HG02798 (cell line): ENCODE measurements around the gene IRF6.

Source experiments
- ATAC-seq: cut with Tn5 transposase; IDR thresholded peaks from one replicate; pipeline ENCODE4 v1.9.1; 2021; ENCODE audit warnings: mild to moderate bottlenecking; ENCODE audit not compliant: unreplicated experiment, poor library complexity

IRF6 gene

DNA sequence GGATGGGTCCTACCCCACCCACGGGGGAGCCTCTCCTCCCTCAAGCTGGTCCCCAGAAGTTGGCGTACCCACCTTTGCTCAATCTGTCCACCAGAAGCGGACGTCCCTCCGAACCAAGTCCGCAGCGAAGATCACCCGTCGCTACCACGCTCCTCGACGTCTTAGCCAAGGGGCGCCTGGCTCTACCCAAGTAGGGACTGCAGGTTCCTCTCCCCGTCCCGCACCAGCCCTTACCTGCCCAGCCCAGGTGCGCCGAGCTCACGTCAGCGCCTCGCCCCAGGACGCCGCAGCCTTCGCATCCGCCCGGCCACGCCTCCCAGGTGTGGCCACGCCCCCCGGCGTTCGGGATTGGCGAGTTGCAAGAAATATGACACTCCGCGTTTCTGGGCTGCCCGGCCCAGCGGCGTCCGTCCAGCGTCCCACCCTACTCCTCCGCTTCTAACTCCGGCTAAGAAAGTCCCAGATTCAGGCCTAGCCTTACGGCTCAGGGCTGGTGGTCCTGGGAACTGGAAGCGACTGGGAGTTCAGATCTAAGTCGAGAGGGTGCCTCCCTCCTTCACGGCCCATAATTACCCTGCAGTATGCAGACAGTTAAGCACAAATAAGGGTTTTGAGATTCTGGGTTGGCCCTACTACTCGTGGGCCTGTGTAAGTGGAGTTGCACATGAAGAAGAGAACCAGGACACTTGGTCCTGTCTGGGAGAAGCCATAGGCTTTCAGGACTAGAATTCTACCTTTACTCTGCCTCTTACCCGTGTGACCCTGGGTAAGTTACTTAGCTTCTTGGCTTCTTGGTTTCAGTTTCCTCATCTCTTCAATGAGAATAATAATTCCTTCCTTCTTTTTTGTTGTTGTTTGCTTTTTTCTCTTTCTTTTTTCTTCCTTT, at the start of gene IRF6:
Gene IRF6 (minus strand): TSS at position 268 of the 886 bp plus-strand sequence. CDS start 4,729 bp downstream, outside the sequence.
- peak; percentile 93 for ATAC-seq

DNA sequence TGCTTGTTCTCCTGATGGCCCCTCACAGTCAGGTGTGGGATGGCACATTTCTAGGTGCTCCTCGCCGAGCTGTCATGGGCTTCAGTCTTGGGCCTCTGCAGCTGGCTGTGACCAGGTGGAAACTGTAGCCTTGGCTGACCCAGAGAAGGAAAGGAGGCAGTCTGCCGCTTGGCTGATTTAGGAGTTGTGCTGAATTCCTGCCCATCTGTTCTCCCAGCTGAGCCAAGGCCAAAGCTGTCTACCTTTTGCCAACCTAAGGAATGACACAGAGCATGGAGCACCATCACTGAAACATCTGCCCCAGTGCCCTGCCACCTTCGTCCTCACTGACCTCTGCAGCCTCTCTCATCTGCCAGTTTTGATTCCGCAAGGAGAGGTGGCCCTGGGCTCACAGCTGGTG, 49.7 kb upstream of the IRF6 start:
- ATAC-seq, result no peak

DNA sequence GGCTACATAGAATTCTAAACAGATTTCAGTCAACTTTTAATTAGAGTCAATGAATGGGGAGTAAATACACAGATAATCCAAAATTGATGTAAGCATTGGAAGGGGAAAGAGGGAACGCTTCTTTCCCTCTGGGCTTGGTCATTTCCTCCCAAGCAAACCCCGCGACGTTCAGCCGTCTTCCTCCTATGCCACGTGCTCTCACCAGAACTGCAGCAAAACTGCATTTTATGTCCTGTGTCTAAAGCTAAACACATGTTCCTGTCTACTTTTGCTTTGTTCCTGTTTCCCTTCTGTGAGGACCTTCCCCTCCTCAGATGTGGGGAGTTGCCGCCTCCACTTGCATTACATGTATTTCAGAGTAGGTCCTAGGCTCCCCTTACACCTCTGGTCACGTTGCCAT, 49.1 kb upstream of the IRF6 start:
- no peak for ATAC-seq

DNA sequence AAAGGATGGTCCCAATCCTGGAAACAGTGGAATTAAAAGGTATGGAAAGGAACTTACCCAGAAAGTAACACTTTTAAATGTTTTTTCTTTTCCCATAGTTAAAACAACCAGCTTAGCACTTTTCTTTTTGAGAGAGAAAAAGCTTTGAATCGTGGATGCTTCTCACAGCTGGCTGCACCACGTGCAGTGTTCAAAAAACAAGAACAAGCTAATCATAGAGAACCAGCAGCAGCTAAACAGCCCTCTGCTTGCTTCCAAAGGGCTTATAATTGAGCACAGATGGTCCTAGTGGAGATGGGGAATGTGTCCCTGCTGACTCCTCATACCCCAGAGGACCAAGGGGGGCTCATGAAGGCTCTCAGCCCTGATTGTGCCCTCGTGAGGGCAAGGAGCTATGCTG, 48.3 kb upstream of the IRF6 start:
- no peak for ATAC-seq

DNA sequence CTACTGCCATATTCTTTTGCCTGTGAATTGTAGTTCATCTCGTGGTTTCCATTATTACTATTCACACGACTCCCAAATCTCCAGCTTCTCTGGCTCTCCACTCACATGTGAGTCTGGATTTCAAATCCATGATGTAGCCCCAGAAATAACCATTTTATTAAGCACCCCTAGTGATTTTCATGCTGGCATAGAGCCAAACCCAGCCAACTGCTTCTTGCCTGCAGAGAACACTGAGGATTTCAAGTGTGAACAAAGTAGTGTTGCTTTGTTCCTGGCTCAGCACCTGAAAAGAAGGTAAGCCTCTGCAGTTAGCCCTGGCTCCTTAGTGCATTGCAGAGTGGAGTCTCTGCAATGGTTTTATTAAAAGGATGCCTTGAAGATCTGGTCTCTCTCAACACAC, 47.7 kb upstream of the IRF6 start:
- ATAC-seq, result no peak

DNA sequence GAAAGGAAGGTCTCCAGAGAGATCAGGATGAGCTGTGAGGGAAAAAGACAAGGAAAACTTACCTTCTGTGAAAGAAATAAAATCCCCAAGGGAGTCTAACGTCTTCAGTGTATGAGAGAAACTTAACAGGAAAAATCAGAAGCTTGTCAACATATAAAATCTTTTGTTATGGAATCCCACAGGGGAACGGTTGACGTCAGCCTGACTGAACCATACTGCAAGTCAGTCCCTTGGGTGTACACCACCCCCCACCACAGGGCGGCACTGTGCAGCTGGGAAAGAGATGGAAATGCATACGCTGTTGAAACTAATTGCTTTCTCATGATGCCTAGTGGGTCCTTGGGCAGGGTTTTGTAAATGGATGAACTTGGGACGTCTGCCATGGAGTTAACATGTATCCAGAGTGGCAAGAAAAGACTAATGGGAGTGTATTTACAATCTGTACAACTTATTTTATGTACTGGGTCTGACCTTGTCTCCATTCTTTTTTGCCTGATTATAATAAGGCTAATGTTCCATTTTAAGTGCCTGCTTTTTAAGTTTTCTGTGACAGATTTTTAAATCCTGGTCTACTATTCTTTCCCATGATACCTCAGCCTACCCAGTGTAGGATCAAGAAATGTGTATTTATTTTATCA, 44.5 kb upstream of the IRF6 start:
- ATAC-seq, result no peak

DNA sequence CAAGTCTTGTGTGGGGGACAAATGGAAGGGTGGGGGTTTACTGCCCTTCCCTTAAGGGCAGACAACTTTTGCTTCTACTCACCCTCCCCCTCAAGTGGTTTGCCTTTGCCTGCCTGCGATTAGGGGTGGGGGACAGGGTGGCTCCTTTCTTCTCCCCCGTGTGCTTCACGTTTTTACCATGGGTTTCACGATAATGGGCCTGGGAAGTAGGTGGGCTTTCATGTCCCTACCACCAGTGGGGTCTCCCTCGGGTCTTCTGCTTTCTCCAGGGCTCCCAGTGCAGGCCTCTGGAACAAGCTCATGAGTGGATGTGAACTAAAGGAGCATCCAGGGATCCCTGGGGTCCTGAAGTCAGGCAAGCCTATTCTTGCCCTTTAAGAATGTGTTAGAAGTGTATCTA, 43.4 kb upstream of the IRF6 start:
- ATAC-seq, result no peak

DNA sequence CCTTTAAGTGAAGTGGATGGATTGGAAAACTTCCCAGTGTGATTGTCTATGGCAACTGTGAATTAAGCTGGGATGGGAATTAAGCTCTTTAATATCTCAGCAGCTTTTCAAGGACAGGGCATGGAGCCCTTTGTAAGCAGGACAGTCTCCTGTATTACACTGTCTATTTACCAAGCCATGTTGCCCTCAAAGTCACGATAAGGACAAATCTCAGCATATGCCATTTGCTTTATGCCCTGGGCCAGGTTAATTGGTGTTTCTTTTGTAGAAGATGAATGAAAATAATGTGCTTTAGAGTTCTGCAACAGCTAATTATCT, 39.4 kb upstream of the IRF6 start:
- no peak for ATAC-seq

DNA sequence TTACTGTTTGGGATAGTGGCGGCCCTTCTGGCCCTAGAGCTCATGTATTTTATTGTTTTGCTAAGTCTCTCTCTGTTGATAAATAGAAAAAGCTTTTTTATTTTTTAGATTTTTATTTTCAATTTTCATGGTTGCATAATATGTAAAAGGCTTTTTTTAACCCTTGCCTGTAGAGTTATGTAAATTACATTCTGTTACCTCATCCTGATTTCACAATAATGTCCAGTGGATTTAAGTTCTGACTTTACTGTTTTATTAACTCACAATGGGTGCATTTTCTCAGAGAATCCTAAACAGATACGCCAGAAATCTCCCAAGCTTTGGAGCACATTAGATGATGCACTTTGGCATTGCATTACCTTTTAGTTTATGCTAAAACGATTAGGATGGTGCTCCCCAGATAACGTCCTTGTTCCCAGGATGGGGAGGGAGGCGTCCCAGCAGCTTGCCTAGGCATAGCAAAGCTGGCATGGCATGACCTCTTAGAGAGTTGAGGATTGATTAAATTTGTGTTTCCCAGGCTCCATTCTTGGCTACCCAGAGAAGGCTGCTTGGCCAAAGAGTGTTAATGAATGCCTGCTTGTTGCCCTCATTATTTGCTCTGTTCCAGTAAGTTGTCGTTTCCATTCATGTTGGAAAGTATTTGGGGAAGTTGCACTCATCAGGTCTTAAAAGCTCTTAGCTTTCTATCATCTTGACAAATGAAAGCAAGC, 38.9 kb upstream of the IRF6 start:
- ATAC-seq, result no peak

DNA sequence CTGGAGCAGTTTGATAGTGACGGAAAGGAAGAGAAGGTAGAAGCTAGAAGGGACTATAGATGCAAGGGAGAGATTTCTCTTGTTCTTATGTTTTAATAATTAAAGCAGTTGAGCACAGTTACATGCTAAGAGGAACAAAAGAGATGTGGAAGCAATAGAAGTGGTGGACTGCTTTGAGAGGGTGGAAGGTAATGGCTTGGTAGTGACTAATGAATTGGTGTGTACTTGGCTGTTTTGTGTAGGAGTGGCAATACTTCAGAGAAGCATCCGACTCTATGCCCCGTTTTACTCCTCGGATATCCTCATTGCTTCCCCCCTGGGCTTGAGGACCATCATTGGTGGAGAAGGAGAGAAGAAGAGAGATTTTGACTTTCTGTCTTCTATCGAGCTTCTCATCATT, 34.7 kb upstream of the IRF6 start:
- ATAC-seq, result no peak

DNA sequence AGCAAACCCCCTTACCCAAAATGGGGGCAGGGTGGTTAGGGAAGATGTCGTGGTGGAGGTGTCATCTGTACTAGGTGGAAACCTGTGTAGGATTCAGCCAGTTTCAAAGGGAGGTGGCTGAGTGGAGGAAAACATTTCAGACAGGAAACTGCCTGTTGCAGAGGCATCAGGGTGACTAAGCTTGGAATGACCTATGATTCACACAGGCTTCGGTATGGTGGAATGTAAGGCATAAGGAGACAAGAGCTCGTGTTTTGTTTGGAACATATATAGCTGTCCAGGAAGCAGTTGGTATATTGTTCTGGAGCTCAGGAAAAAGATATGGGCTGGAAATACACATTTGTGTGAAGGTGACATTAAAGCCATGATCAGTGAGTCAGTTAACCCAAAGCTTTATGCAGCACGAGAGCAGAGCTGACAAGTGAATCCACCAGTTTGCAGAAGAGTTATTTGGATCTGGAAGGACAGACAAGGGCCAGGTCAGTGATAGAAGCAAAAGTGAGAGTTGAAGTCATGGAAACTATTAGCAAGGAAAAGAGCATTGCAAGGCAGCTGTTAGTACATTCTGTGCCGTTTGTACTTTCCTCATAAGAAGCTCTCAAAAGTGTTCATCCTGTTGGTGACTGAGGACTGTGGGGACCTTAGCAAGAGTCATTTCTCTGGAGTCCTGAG, 34.1 kb upstream of the IRF6 start:
- ATAC-seq, result no peak

DNA sequence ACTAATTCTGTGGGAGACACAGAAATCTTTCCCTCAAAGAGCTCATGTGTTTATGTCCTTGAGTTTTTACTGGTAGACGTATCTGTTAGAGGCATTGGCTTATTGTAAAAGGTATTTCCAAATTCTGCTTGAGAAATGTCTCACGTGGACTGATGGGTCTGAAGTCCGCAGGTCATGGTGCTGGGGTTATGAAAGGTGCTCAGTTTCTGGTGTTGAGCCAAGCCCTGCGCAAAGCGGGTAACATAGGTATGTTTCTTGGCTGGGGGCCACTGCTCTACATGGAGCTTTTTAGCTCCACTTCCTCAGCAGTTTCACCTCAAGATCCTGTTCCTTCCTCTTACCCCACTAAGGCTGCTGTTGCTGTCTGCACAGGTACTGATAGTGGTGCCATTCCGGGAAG, 32.6 kb upstream of the IRF6 start:
- no peak for ATAC-seq

DNA sequence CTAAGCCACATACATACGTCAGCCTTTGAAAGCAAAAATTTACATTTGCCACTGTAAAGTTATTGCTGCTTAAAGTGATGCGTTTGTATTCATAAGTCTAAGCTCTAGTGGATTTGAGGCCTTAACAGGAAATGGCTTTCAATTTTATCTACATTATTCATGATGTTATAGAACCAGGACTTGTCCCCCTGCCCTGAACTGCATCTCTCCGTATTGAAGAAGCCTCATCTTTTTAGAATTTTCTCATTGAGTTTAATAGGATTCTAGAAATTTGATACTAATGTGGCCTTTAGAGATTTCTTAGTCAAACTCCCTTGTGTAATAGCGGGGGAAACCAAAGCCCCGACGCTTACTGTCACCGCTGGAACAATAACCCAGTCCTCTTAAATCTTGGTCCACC, 31.7 kb upstream of the IRF6 start:
- ATAC-seq, result no peak

DNA sequence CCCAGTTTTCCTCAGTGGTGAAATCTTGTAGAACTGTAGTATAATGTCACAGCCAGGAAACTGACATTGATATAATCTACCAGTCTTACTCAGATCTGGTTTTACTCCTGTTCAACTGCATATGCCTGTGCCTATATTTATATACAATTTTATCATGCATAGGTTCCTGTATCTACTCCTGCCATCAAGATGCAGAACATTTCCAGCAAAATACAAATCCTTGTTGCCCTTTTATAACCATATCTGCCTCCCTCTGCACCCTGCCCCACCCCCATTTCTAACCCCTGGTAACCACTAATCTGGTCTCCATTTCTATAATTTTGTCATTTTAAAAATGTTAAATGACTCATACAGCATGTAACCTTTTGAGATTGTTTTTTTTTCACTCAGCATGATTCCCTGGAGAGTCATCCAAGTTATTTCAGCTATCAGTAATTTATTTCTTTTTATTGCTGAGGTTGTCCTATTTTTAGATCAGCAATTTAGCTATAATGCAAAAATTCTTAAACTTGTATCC, 29.9 kb upstream of the IRF6 start:
- no peak for ATAC-seq

DNA sequence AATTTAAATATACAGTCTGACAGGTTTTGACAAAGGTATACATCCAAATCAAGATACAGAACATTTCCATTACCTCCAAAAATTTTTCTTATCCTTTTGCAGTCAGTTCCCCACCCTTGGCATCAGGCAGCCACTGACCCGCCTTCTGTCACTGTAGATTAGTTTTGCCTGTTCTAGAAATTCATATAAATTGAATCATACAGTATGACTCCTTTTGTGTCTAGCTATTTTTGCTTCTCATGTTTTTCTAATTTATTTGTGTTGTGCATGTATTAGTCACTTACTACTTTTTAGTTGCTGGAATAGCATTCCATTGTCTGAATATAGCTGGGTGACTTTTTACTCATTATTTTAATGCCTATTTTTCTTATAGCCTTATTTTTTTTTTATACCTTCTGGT, 25.7 kb upstream of the IRF6 start:
- no peak for ATAC-seq

DNA sequence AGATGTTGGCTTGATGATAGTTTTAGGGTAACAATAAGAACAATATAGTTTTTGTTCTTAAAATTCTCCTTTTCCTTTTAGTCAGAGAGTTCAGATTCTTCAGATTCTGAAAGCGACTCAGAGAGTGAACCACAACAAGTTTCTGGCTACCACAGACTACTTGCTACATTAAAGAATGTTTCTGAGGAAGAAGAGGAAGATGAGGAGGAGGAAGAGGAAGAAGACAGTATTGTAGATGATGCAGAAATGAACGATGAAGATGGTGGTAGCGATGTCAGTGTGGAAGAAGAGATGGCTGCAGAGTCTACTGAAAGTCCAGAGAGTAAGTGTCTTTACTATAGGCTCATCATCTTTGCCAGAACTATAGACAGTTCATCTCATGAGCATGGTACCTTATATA, 24.8 kb upstream of the IRF6 start:
- no peak for ATAC-seq

DNA sequence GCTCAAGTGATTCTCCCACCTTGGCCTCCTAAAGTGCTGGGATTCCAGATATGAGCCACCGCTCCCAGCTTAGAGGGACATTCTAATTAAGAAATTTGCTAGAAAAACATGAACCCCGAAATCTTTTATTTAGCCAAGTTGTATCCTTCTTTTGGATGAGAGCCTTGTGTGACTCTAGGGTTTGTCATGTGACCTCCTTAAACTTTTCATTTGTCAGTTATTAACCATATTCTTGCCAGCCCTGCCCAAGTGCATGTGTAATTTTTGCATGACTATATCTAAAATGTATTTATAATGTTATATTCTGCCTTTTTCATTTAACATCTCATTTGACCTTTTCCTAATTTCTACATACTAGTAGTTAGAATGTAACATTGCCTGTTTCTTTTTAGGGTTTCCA, 23.8 kb upstream of the IRF6 start:
- no peak for ATAC-seq

DNA sequence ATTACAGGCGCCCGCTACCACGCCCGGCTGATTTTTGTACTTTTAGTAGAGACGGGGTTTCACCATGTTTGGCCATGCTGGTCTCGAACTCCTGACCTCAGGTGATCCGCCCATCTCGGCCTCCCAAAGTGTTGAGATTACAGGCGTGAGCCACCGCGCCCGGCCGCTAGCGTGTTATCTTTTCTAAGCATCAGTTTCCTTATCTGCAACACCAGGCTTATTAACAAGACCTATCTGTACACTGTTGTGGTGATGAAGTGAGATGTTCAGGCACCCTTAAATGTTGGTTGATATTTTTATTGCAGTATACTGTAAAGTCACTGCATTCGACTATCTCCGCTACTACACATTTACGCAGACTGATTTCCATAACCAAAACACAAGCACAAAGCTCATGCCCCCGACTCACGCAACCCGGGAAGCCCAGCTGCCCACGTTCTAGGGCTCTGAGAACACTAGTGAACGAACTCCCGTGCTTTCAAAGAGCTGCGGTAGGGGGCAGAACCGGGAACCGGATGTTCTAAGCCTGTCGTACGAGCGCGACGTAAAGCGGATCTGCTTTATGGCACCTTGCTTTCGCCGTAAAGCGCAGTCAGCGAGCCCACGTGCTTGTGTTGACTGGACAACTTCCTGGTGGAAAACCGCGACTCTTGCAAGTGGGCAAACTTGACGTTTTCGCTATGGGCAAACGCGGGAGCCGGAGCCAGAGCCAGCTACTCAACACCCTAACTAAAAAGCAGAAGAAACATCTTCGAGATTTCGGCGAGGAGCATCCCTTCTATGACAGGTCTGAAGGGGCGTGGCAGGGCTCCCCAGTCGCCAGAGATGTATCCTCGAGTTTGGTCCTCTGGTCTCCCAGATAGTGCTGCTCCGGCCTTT, 21.7 kb upstream of the IRF6 start, which contains the start of gene UTP25:
Gene UTP25 (plus strand): TSS at position 589 of the 879 bp plus-strand sequence. CDS start 92 bp downstream, at position 681.
- peak; percentile 94 for ATAC-seq

DNA sequence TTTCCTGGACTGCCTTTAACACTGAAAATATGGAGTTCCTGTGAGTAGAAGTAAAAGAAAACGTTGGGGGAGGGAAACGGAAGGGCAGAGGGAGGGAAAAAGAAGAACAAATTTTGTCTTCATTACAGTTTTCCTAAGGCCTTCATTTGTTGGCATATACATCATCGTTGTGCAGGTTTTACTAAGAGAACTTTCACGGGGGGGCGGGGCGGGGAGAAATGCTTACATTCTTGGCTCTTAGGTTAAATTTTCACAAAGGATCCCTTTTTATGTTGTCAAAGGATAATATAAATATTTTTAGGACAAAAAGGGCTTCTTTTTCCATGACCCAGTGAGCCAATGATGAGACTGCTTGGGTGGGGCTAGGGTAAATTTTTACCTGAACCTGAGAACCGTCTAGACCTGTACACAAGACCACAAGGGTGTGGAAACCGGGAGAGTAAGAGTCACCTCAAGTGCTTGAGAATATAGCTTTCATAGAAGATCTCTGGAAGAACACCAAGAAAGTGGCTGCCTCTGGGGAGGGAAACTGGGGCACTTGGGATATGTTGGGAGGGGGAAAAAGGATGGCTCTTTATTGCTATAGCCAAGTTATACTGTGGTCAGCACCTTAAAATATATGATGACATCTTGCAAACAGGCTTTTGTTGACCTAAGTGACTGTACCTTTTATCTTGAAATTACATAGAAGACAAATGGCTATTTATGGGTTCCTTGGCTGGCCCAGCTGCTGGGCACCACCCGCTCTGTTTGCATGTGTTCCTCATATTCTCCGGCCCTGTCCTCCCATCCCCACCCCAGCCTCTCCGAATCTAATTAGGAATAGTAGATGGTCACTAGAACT, 19.9 kb upstream of the IRF6 start:
- no peak for ATAC-seq
